NOMO-1 treated with DMSO at 0.1 percent for 48 hours (cell line): ENCODE measurements around the gene SLC7A9.

Source experiments
- DNase-seq: peaks from one replicate; lab custom pipeline; 2025; ENCODE audit not compliant: unreplicated experiment; lab: John Stamatoyannopoulos, UW

Gene SLC7A9

GRCh38 chr19:32869369-32869965 lies at the start of gene SLC7A9:
TSS of gene SLC7A9 (minus strand) at chr19:32869767. CDS start at chr19:32868534, 1,233 bp downstream.
- DNase-seq, result no peak

GRCh38 chr19:32919365-32919764 lies 49.8 kb upstream of the SLC7A9 start:
- DNase-seq, result no peak

DNA sequence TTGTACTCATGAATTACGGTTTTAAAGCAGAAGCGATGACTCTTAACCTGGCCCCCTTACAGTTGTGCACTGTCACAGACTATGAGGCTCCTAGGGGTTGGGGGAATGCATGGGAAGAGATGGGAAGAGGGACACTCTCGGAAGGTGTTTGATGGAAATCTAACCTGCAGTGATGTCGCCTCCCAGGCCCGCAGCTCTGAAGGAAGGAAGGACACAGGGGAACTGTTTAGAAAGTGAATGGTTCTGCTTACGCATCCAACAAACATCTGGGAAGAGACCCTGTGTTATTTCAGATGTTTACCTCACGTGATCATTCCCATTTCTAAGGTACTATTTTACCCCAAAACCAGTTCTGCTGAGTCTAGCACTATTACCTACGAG lies 48.0 kb upstream of the SLC7A9 start:
- DNase-seq, result no peak

DNA sequence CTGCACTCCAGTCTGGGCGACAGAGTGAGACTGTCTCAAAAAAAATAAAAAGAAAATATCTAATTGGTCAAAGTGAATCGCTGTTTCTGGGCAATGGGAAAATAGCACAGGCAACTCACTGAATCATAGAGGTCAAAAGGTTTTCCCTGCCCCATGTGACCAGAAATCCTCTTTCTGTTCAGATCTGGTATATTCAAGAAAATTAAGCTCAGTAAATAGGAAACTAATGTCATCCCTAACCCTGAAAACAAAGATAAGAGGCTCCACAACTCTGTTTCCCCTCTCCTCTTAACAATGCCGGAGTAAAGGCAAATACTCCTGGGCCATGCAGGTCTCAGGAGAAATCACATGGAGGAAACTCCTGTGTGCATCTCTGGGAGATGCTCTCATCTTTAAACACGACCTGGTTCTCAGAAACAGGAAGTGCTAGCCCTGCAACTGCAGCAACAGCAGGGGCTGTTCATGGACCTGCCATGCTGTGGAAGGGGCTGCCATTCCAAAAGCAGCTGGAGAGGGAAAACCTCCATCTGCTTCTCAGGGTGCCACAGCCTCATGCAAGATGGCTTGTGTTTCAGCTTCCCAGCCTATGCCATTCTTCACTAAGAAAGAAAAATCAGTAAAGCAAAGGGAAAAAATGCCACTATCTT lies 47.5 kb upstream of the SLC7A9 start:
- DNase-seq, result no peak

- no peak for DNase-seq
Measured at GRCh38 chr19:32914879-32915660, 45.5 kb upstream of the SLC7A9 start.

GRCh38 chr19:32911467-32911866 lies 41.9 kb upstream of the SLC7A9 start:
- no peak for DNase-seq

GRCh38 chr19:32910874-32911273 lies 41.3 kb upstream of the SLC7A9 start:
- DNase-seq, result no peak

DNA sequence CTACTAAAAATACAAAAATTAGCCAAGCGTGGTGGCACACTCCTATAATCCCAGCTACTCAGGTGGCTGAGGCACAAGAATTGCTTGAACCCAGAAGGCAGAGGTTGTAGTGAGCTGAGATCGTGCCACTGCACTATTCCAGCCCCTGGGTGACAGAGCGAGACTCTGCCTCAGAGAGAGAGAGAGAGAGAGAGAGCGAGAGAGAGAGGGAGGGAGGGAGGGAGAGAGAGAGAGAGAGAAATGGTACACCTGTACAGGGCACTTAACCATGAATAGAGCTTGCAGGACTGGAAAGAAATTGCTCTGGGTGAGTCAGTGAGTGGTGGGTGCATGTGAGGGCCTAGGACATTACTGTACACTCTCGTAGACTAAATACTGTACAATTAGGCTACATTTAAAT lies 40.5 kb upstream of the SLC7A9 start:
- no peak for DNase-seq

GRCh38 chr19:32909257-32909656 lies 39.7 kb upstream of the SLC7A9 start:
- no peak for DNase-seq

GRCh38 chr19:32908641-32909190 lies 39.1 kb upstream of the SLC7A9 start:
- DNase-seq, result no peak

GRCh38 chr19:32902448-32902847 lies 32.9 kb upstream of the SLC7A9 start:
- DNase-seq, result no peak

DNA sequence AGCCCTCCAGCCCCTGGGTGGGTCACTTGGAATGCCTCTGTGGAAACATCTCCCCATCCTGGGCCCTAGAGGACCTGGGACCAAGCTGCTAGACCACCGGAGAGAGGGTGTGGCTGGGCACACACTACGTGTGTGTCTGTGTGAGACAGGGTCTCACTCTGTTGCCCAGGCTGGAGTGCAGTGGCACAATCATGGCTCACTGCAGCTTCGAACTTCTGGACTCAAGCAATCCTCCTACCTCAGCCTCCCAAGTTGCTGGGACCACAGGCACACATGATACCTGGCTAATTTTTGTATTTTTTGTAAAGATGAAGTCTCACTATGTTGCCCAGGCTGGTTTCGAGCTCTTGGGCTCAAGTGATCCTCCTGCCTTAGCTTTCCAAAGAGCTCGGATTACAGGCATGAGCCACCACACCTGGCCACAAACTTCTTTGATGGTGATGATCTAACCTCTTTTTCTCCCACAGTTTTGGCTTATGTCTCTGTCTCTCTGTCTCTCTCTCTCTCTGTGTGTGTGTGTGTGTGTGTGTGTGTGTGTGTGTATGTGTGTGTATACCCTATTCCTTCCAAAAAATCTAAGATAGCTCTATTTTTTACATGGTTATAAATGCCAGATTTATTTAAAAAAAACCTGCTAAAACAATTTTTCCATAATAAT lies 32.1 kb upstream of the SLC7A9 start:
- no peak for DNase-seq

DNA sequence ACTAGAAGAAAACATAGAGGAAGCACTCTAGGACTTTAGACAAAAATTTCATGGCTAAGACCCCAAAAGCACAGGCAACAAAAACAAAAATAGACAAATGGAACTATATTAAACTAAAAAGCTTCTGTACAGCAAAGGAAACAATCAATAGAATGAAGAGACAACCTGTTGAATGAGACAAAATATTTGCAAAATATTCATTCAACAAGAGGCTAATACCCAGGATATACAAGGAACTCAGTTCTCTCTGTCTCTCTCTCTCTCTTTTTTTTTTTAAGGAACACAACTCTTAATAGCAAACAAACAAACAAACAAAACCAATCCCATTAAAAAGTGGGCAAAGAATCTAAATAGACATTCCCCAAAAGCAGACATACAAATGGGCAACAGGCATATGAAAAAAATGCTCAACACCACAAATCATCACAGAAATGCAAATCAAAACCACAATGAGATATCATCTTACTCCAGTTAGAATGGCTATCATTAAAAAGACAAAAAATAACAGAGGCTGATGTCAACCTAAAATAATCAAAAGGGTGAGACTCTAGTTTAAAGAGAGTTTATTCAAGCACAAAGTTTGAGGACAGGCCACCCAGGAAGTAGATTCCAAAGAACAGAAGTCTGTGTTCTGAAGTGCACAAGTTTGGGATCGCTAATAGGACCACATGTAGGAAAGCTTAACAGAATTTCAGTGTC lies 27.1 kb upstream of the SLC7A9 start:
- no peak for DNase-seq

GRCh38 chr19:32895384-32895783 lies 25.8 kb upstream of the SLC7A9 start:
- DNase-seq, result no peak

- DNase-seq, result no peak
Measured at GRCh38 chr19:32891609-32892008, 22.0 kb upstream of the SLC7A9 start.

- no peak for DNase-seq
Measured at GRCh38 chr19:32890841-32891240, 21.3 kb upstream of the SLC7A9 start.

GRCh38 chr19:32890326-32890725 lies 20.8 kb upstream of the SLC7A9 start:
- DNase-seq, result no peak

DNA sequence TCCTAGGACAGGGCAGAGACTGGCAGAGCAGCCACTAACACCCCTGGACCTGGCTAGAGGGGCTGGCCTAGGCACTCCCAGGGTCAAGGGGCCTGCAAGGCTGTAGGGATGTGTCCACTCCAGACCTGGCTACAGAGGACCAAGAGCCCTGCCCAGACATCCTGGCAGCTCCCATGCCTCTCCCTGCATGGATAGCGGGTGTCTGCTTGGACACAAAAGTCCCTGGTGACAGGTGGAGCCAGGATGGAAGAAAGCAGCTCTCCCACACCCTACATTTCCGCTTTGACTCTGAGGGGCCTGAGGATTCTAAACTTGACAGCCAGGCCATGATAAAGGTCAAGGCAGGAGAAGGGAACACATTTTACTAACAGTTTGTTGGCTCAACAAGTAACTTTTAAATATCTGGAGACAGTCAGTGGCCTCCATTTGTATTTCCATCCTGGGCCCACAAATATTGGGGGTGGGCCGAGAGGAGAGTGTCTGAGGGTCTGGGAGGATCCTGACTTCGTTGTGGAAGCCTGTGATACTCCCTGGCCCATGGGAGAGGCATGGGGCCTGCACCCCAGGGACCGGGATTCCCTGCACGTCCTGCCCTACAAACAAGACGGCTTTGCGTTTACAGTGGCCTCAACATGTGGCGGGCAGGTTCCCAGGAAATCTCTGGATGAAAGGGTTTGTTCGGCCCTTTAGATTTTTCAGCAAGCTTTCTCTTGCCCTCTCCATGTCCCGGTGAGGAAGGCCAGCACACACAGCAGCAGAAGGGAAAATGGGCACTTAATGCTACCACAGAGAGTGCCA lies 19.8 kb upstream of the SLC7A9 start:
- no peak for DNase-seq

DNA sequence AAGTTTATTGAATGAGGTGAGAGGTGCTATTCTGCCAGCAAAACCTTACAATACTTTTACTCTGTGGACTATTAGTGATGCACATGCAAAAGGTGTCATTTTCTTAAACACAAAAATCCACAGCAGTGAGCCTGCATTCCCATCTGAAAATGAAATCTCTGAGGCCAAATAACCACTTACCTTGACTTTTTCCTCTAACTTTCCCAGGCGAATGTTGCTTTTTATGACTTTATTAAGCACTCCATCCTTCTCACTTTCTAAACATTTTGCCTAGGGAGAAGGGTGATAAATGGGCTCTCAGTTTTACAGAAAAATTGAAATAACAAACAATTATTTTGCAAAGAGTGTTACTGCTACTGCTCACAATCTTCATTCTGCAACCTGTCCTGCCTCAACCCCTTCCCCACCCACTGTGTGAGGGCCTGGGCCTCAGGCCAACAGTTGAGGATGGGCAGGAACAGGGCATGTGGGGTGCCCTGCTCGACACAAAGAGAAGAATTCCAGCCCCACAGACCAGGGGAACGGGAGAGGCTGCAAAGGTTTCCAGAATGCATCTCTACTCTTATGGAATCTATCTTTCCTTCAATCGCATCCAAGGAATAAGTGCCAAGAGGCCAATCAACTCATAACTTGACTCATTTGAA lies 18.1 kb upstream of the SLC7A9 start:
- no peak for DNase-seq

GRCh38 chr19:32886241-32886640 lies 16.7 kb upstream of the SLC7A9 start:
- DNase-seq, result no peak
